ENCODE data around the gene NLGN4X.
A peak's percentile ranks its signal among the peaks of the same experiment; 100 is the strongest.

Gene NLGN4X

GRCh38 chrX:6049132-6049531, 179.5 kb downstream of the NLGN4X start:
- TF ChIP-seq, protein P1, sequence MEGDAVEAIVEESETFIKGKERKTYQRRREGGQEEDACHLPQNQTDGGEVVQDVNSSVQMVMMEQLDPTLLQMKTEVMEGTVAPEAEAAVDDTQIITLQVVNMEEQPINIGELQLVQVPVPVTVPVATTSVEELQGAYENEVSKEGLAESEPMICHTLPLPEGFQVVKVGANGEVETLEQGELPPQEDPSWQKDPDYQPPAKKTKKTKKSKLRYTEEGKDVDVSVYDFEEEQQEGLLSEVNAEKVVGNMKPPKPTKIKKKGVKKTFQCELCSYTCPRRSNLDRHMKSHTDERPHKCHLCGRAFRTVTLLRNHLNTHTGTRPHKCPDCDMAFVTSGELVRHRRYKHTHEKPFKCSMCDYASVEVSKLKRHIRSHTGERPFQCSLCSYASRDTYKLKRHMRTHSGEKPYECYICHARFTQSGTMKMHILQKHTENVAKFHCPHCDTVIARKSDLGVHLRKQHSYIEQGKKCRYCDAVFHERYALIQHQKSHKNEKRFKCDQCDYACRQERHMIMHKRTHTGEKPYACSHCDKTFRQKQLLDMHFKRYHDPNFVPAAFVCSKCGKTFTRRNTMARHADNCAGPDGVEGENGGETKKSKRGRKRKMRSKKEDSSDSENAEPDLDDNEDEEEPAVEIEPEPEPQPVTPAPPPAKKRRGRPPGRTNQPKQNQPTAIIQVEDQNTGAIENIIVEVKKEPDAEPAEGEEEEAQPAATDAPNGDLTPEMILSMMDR (IDR thresholded peaks at IDR 0.05) = no peak
- TF ChIP-seq ZFX (IDR thresholded peaks at IDR 0.05; ENCODE audit: borderline replicate concordance) = no peak
- H3K27ac ChIP-seq = no peak overlapping the region

- TF ChIP-seq, protein P1 (IDR thresholded peaks at IDR 0.05) = no peak
- TF ChIP-seq ZFX (IDR thresholded peaks at IDR 0.05; ENCODE audit: borderline replicate concordance) = no peak
- H3K27ac ChIP-seq = no peak overlapping the region
Measured at GRCh38 chrX:6041630-6042029, 187.0 kb downstream of the NLGN4X start.

DNA sequence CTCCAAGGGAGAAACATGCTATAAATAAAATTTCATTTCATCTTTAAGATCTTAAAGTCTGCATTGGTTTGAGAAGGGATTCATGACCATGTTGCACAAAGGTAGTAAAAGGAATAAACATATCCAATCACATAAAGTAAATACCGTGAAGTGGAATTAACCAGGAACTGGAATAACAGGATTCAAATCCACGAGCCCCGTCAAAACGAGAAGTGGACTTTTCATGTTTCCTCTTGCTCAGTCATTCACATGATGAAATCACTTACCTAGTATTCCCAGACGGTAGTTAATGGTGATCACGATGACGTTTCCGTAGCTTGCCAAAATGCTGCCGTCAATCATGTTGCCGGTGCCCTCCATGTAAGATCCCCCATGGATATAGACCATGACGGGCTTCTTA, 199.7 kb downstream of the NLGN4X start:
- H3K27ac ChIP-seq = no peak overlapping the region
- TF ChIP-seq, protein P1 (IDR thresholded peaks at IDR 0.05) = no peak
- no peak for TF ChIP-seq ZFX (IDR thresholded peaks at IDR 0.05; ENCODE audit: borderline replicate concordance)

GRCh38 chrX:6026980-6027379, 201.7 kb downstream of the NLGN4X start:
- TF ChIP-seq, protein P1 (IDR thresholded peaks at IDR 0.05) = no peak
- no peak for TF ChIP-seq ZFX (IDR thresholded peaks at IDR 0.05; ENCODE audit: borderline replicate concordance)
- no peak overlapping the region for H3K27ac ChIP-seq

GRCh38 chrX:6026429-6026828, 202.2 kb downstream of the NLGN4X start:
- TF ChIP-seq, protein P1 (IDR thresholded peaks at IDR 0.05) = no peak
- TF ChIP-seq ZFX (IDR thresholded peaks at IDR 0.05; ENCODE audit: borderline replicate concordance) = no peak
- no peak overlapping the region for H3K27ac ChIP-seq

DNA sequence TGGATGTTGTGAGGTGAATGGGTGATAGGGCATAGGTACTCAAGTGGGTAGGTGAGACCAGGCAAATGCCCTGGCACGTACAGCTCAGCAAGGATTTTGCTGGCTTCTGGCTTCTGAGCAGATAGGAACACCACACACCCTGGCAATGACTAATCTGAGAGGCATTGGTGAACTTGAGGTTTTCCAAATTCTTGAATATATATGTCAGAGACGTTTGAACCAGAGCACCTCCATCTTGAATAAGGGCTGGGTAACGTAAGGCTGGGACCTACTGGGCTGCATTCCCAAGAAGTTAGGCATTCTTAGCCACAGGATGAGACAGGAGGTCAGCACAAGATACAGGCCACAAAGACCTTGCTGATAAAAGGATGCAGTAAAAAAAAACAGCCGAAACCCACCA, 204.5 kb downstream of the NLGN4X start:
- TF ChIP-seq, protein P1 (IDR thresholded peaks at IDR 0.05) = no peak
- no peak for TF ChIP-seq ZFX (IDR thresholded peaks at IDR 0.05; ENCODE audit: borderline replicate concordance)
- no peak overlapping the region for H3K27ac ChIP-seq

DNA sequence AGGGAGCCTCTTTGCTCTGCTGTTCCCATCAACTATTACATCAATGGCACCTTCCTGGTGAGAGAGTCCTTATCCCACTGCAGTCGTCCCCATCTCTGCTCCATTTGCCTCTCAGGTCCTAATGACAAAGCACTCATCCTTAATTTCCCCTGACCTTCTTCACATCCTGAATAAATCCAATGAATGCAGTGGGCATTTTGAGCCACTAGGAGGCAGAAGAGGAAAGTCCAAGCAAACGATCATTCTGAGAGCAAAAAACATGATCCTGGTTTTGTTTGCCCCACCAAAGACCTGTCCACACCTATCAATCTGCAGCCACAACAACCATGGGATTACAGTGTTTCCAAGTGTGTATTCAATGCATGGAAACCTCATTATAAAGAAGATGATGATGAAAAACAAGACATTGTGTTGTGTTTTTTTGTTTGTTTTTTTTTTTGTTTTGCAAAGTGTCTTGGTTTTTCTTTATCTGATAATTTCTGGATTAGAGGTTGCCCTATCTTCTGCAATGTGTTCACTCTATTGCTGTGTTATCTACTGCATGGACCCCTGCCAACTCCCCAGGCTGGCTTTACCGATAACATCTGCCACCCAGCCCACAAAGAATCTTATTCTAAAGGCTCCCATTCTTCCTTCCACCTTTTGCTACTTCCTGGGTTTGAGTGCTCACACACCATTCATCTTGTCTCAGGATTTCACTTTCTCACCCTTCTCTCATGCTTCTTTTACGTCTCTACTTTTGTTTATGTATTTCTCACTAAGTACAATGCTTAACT, 207.2 kb downstream of the NLGN4X start:
- H3K27ac ChIP-seq = no peak overlapping the region

More for the DNA sequence above, 207.2 kb downstream of the NLGN4X start:
- TF ChIP-seq, protein P1 (IDR thresholded peaks at IDR 0.05) = peak; percentile 65
- TF ChIP-seq ZFX (IDR thresholded peaks at IDR 0.05; ENCODE audit: borderline replicate concordance) = no peak

All from 22Rv1 (cell line).